ENCODE data around the gene SSTR3. TPM values are rescaled to one million over a fixed set of nuclear protein-coding genes. Genes with fewer than 3 reads are reported as not detected.

SSTR3 gene
- total RNA-seq, 1 experiment from 2014 or later = not detected

- DNase-seq (ENCODE audit: low read depth) = peak; percentile 88
These were observed 14.6 kb downstream of the SSTR3 start for GRCh38 chr22:37197451-37198257.

GRCh38 chr22:37196539-37197450 is 15.5 kb downstream of the SSTR3 start:
- peak; percentile 92 for DNase-seq (ENCODE audit: low read depth)

- peak; percentile 58 for DNase-seq (ENCODE audit: low read depth)
These were observed 16.4 kb downstream of the SSTR3 start for GRCh38 chr22:37195921-37196320.

GRCh38 chr22:37194750-37195149 is 17.5 kb downstream of the SSTR3 start:
- DNase-seq (ENCODE audit: low read depth) = no peak

GRCh38 chr22:37193629-37194191 is 18.6 kb downstream of the SSTR3 start:
- DNase-seq (ENCODE audit: low read depth) = peak; percentile 54

- no peak for DNase-seq (ENCODE audit: low read depth)
These were observed 19.5 kb downstream of the SSTR3 start for GRCh38 chr22:37192741-37193140.

GRCh38 chr22:37192204-37192603 is 20.1 kb downstream of the SSTR3 start:
- DNase-seq (ENCODE audit: low read depth) = no peak

- no peak for DNase-seq (ENCODE audit: low read depth)
These were observed 22.0 kb downstream of the SSTR3 start for GRCh38 chr22:37190262-37190780.

- DNase-seq (ENCODE audit: low read depth) = no peak
These were observed 23.3 kb downstream of the SSTR3 start for GRCh38 chr22:37188901-37189466.

GRCh38 chr22:37187891-37188761 is 24.2 kb downstream of the SSTR3 start, which contains the start of gene C1QTNF6:
TSS of gene C1QTNF6 (minus strand) at chr22:37188247. CDS start at chr22:37188213, 34 bp downstream.
- DNase-seq (ENCODE audit: low read depth) = peak; percentile 58

GRCh38 chr22:37187552-37187890 is 24.8 kb downstream of the SSTR3 start:
- peak; percentile 69 for DNase-seq (ENCODE audit: low read depth)

- DNase-seq (ENCODE audit: low read depth) = peak; percentile 16
These were observed 25.2 kb downstream of the SSTR3 start for GRCh38 chr22:37186997-37187522.

GRCh38 chr22:37186228-37186996 is 25.9 kb downstream of the SSTR3 start:
- DNase-seq (ENCODE audit: low read depth) = peak; percentile 77

GRCh38 chr22:37185646-37186227 is 26.5 kb downstream of the SSTR3 start:
- no peak for DNase-seq (ENCODE audit: low read depth)

GRCh38 chr22:37184816-37185541 is 27.3 kb downstream of the SSTR3 start:
- no peak for DNase-seq (ENCODE audit: low read depth)

- no peak for DNase-seq (ENCODE audit: low read depth)
These were observed 27.9 kb downstream of the SSTR3 start for GRCh38 chr22:37184380-37184755.

GRCh38 chr22:37183432-37184379 is 28.6 kb downstream of the SSTR3 start:
- no peak for DNase-seq (ENCODE audit: low read depth)

- no peak for DNase-seq (ENCODE audit: low read depth)
These were observed 29.4 kb downstream of the SSTR3 start for GRCh38 chr22:37182949-37183245.

Measured in RPMI7951 (cell line).